IMR-90 (cell line): Measurements from ENCODE around the gene PDX1. TPM values are rescaled to one million over a fixed set of nuclear protein-coding genes. Genes with fewer than 3 reads are reported as not detected.

Experiments used
- ATAC-seq: fragments of 200-7000 bp; cut with Tn5 transposase; 2 replicates; pipeline ENCODE4 v1.9.1; 2020; ENCODE audit warnings: low read depth, mild to moderate bottlenecking, moderate library complexity
- BruUV-seq: library from RNA; stranded (reverse); fragments of 400-500 nt; replicated peaks from 2 replicates; lab custom pipeline; 2021; lab: Mats Ljungman, UMichigan
- CTCF ChIA-PET: fragments of 300-600 bp; formaldehyde crosslinking; extraction: SDS; loops from one replicate; lab custom pipeline; 2021; ENCODE audit warnings: antibody characterized with exemption; lab: Yijun Ruan, JAX
- POLR2A ChIA-PET: fragments of 300-600 bp; sonication (Branson Sonifier 250); formaldehyde crosslinking; loops from one replicate; lab custom pipeline; 2022; ENCODE audit warnings: antibody characterized with exemption; ENCODE audit not compliant: unreplicated experiment; lab: Charles Lee
- DNase-seq: peaks from one replicate; pipeline ENCODE4 v3.0.0; 2013
- H2AFZ ChIP-seq: replicated peaks from 2 replicates; pipeline ENCODE3; 2013; ENCODE audit warnings: low read length, mild to moderate bottlenecking; ENCODE audit not compliant: poor library complexity
- H2AK5ac ChIP-seq: 2 replicates; pipeline ENCODE4 v1.6.1; 2013; ENCODE audit warnings: low read depth, low read length, inconsistent platforms
- H2AK9ac ChIP-seq: replicated peaks from 2 replicates; pipeline ENCODE3; 2013; ENCODE audit warnings: mild to moderate bottlenecking, low read depth, low read length, moderate library complexity; ENCODE audit not compliant: poor library complexity
- H2BK120ac ChIP-seq: 2 replicates; pipeline ENCODE4 v1.6.1; 2013; ENCODE audit warnings: low read depth, low read length, inconsistent platforms
- H2BK15ac ChIP-seq: 3 replicates; pipeline ENCODE4 v1.6.1; 2013; ENCODE audit warnings: low read depth, low read length, inconsistent platforms
- H2BK20ac ChIP-seq: 2 replicates; pipeline ENCODE4 v1.6.1; 2013; ENCODE audit warnings: low read depth, mild to moderate bottlenecking, inconsistent platforms, low read length, moderate library complexity
- H2BK5ac ChIP-seq: 2 replicates; pipeline ENCODE4 v1.6.1; 2013; ENCODE audit warnings: mild to moderate bottlenecking, low read depth, low read length, inconsistent platforms; ENCODE audit not compliant: poor library complexity, severe bottlenecking
- H3K14ac ChIP-seq: replicated peaks from 2 replicates; pipeline ENCODE4 v1.6.1; 2013; ENCODE audit warnings: low read depth, low read length, inconsistent platforms
- H3K18ac ChIP-seq: 2 replicates; pipeline ENCODE4 v1.6.1; 2013; ENCODE audit warnings: low read depth, low read length, control low read depth
- H3K23ac ChIP-seq: 2 replicates; pipeline ENCODE4 v1.6.1; 2013; ENCODE audit warnings: low read depth, low read length, inconsistent platforms
- H3K27ac ChIP-seq: 2 replicates; pipeline ENCODE4 v1.5.1; 2013; ENCODE audit warnings: mild to moderate bottlenecking, control low read depth, low read length; ENCODE audit not compliant: insufficient read depth
- H3K27me3 ChIP-seq: 2 replicates; pipeline ENCODE4 v1.6.1; 2013; ENCODE audit warnings: low read length; ENCODE audit not compliant: control insufficient read depth, insufficient read depth
- H3K36me3 ChIP-seq: 2 replicates; pipeline ENCODE4 v1.6.1; 2013; ENCODE audit warnings: low read length, mixed read lengths; ENCODE audit not compliant: control insufficient read depth, insufficient read depth
- H3K4ac ChIP-seq: 2 replicates; pipeline ENCODE4 v1.6.1; 2013; ENCODE audit warnings: low read depth, low read length, inconsistent platforms
- H3K4me1 ChIP-seq: 2 replicates; pipeline ENCODE4 v1.6.1; 2013; ENCODE audit warnings: low read length, mixed read lengths; ENCODE audit not compliant: control insufficient read depth, insufficient read depth
- H3K4me2 ChIP-seq: 2 replicates; pipeline ENCODE4 v1.6.1; 2013; ENCODE audit warnings: low read depth, mild to moderate bottlenecking, control low read depth, low read length, moderate library complexity
- H3K4me3 ChIP-seq: 2 replicates; pipeline ENCODE4 v1.5.1; 2013; ENCODE audit warnings: low read depth, mild to moderate bottlenecking, control low read depth, low read length, moderate library complexity; ENCODE audit not compliant: insufficient read depth
- H3K56ac ChIP-seq: 2 replicates; pipeline ENCODE4 v1.6.1; 2013; ENCODE audit warnings: low read length, inconsistent platforms; ENCODE audit not compliant: insufficient read depth; ENCODE audit errors: extremely low read depth
- H3K79me1 ChIP-seq, 2 experiments: 2 replicates each; pipeline ENCODE4 v1.6.1; 2013; ENCODE audit warnings: low read length in 2 of 2, inconsistent platforms in 1 of 2, low read depth in 1 of 2
- H3K9ac ChIP-seq: 2 replicates; pipeline ENCODE4 v1.6.1; 2013; ENCODE audit warnings: low read depth, low read length, control low read depth
- H3K9me1 ChIP-seq: 2 replicates; pipeline ENCODE4 v1.6.1; 2013; ENCODE audit warnings: low read length, inconsistent platforms; ENCODE audit not compliant: insufficient read depth
- H3K9me3 ChIP-seq: 2 replicates; pipeline ENCODE4 v1.6.1; 2013; ENCODE audit warnings: low read length; ENCODE audit not compliant: control insufficient read depth, insufficient read depth
- H4K20me1 ChIP-seq: 2 replicates; pipeline ENCODE4 v1.6.1; 2013; ENCODE audit warnings: low read length, inconsistent platforms; ENCODE audit not compliant: insufficient read depth
- H4K5ac ChIP-seq: 2 replicates; pipeline ENCODE4 v1.6.1; 2013; ENCODE audit warnings: mild to moderate bottlenecking, low read depth, low read length, control low read depth
- H4K8ac ChIP-seq, 2 experiments: 2 replicates each; pipeline ENCODE4 v1.6.1; 2013; ENCODE audit warnings: low read depth in 2 of 2, low read length in 2 of 2, control low read depth in 1 of 2, inconsistent platforms in 1 of 2
- H4K91ac ChIP-seq: 2 replicates; pipeline ENCODE4 v1.6.1; 2013; ENCODE audit warnings: low read depth, low read length, inconsistent platforms; ENCODE audit not compliant: insufficient read depth
- BHLHE40 ChIP-seq: fragments of 150-350 bp; IDR thresholded peaks from 2 replicates; pipeline ENCODE4 v1.6.1; 2016; ENCODE audit warnings: mild to moderate bottlenecking, low read depth, low read length
- CEBPB ChIP-seq: IDR thresholded peaks from 2 replicates; pipeline ENCODE4 v1.6.1; 2012; ENCODE audit warnings: low read depth, low read length, improper control_type of control experiment
- CHD1 ChIP-seq: IDR thresholded peaks from 2 replicates; pipeline ENCODE4 v1.6.1; 2012; ENCODE audit warnings: low read depth, low read length, improper control_type of control experiment
- ELK1 ChIP-seq: fragments of 150-350 bp; IDR thresholded peaks from 2 replicates; pipeline ENCODE4 v1.6.1; 2016; ENCODE audit warnings: low read depth, mild to moderate bottlenecking, low read length, moderate library complexity, borderline replicate concordance
- MAFK ChIP-seq: IDR thresholded peaks from 2 replicates; pipeline ENCODE4 v1.6.1; 2012; ENCODE audit warnings: low read depth, low read length, improper control_type of control experiment
- MAZ ChIP-seq: IDR thresholded peaks from 2 replicates; pipeline ENCODE4 v1.6.1; 2012; ENCODE audit warnings: low read depth, mild to moderate bottlenecking, low read length, improper control_type of control experiment, moderate library complexity, borderline replicate concordance
- NFE2L2 ChIP-seq: fragments of 150-350 bp; IDR thresholded peaks from 2 replicates; pipeline ENCODE4 v1.6.1; 2016; ENCODE audit warnings: low read depth, mild to moderate bottlenecking, low read length
- RAD21 ChIP-seq: IDR thresholded peaks from 2 replicates; pipeline ENCODE4 v1.6.1; 2012; ENCODE audit warnings: low read length, improper control_type of control experiment
- RCOR1 ChIP-seq: IDR thresholded peaks from 2 replicates; pipeline ENCODE4 v1.6.1; 2012; ENCODE audit warnings: mild to moderate bottlenecking, low read length, improper control_type of control experiment; ENCODE audit not compliant: insufficient replicate concordance
- RFX5 ChIP-seq: IDR thresholded peaks from 2 replicates; pipeline ENCODE4 v1.8.0; 2012; ENCODE audit warnings: low read depth, mild to moderate bottlenecking, low read length, moderate library complexity
- USF2 ChIP-seq: fragments of 150-350 bp; IDR thresholded peaks from 2 replicates; pipeline ENCODE4 v1.6.1; 2017; ENCODE audit warnings: mild to moderate bottlenecking, antibody characterized with exemption, low read length, low read depth
- WGBS, 2 experiments: methylation state at CpG; one replicate each; pipeline versions ENCODE4 v1.1.5 to v1.1.7; 2013; ENCODE audit warnings: missing lambda C conversion rate in 2 of 2; ENCODE audit not compliant: insufficient read length in 1 of 2; ENCODE audit errors: extremely low coverage in 2 of 2; 5-methylcytosine and 5-hydroxymethylcytosine counted together
- dilution Hi-C: fragments of 300-500 bp; cut with HindIII; formaldehyde crosslinking; loops from one replicate; pipeline ENCODE4 v1.14.3; 2018; ENCODE audit warnings: low sequenced_read_pairs; ENCODE audit not compliant: unreplicated experiment
- in situ Hi-C: fragments of 300-500 bp; cut with MboI; formaldehyde crosslinking; loops from 3 replicates; pipeline ENCODE4 v1.14.3; 2019; ENCODE audit warnings: low sequenced_read_pairs, inconsistent platforms, mixed read lengths
- intact Hi-C: fragments of 100-400 bp; cut with micrococcal nuclease; formaldehyde crosslinking; loops from 2 replicates; pipeline ENCODE4 v1.10.0; 2022
- polyA plus RNA-seq, 3 experiments: library from polyadenylated mRNA; depleted of rRNA; stranded (reverse); fragments of >200 nt; gene quantifications; 2 replicates each; pipeline ENCODE4 v1.2.3, GENCODE V29; 2012; ENCODE audit warnings: low replicate concordance in 1 of 3
- total RNA-seq: library from RNA; depleted of rRNA; stranded (reverse); fragments of >200 nt; gene quantifications from 2 replicates; pipeline ENCODE4 v1.2.3, GENCODE V29; 2012

PDX1 gene
- total and polyA plus RNA-seq, 2 of the 4 experiments (the other 2 are of a cell fraction) = not detected

GRCh38 chr13:27921961-27922882 lies 2.4 kb downstream of the PDX1 start (continued):
- TF ChIP-seq CEBPB (no peak), CHD1 (no peak)

- in situ Hi-C loops = no loop called here
- no TSS peak for BruUV-seq
Measured at GRCh38 chr13:27922883-27923612, 3.2 kb downstream of the PDX1 start.

More at GRCh38 chr13:27922883-27923612, 3.2 kb downstream of the PDX1 start:
- Histone ChIP-seq H3K4me1 (peaks cover 3% of the 10 kb centered on the region; the same call in 1 of the 2 replicates), H3K27me3 (peaks cover 95% of the 10 kb centered on the region), H3K4ac (no peak overlapping the region), H2BK15ac (no peak overlapping the region), H4K20me1 (no peaks in the 10 kb centered on the region), H3K9me3 (peaks cover 9% of the 10 kb centered on the region), H3K9ac (no peak overlapping the region), H2AK9ac (no peak overlapping the region), H3K4me2 (no peak overlapping the region), H3K79me1 (no peaks in the 10 kb centered on the region), H4K5ac (no peak overlapping the region), H4K91ac (no peak overlapping the region), H3K18ac (no peak overlapping the region), H2BK120ac (no peak overlapping the region), H3K27ac (no peak overlapping the region), H3K36me3 (no peaks in the 10 kb centered on the region), H3K9me1 (no peaks in the 10 kb centered on the region), H3K14ac (no peak overlapping the region), H2BK5ac (no peak overlapping the region), H3K4me3 (no peak overlapping the region), H2AFZ (no peak overlapping the region), H2AK5ac (no peak overlapping the region), H3K23ac (no peak overlapping the region), H3K56ac (no peak overlapping the region), H2BK20ac (no peak overlapping the region), H4K8ac (no peak overlapping the region)
- ChIA-PET CTCF (no interaction called here), POLR2A (no interaction called here)
- dilution Hi-C loops = no loop called here
- whole genome bisulfite sequencing, 2 experiments = 13% methylated on average over 5 of the region's 24 CpGs; no CpG with 5 or more reads in 1 of the 2 experiments
- no peak for TF ChIP-seq RCOR1
- no peak for TF ChIP-seq ELK1
- no peak for TF ChIP-seq RFX5
- no peak for TF ChIP-seq RAD21
- TF ChIP-seq CHD1 = no peak
- no peak for TF ChIP-seq BHLHE40
- TF ChIP-seq USF2 = no peak
- TF ChIP-seq MAZ = no peak
- TF ChIP-seq NFE2L2 = no peak
- no peak for TF ChIP-seq CEBPB
- TF ChIP-seq MAFK = no peak
- no peak for ATAC-seq
- no peak for DNase-seq
- intact Hi-C loops = no loop called here
